Stimulated activated naive B cell treated with anti-CD40 and anti-IgM and Interleukin-4, amounts not matched to agents 10 μg/mL and 1 μg/mL and 100 μg/mL, for 72 hours (primary cell): Measurements from ENCODE around the gene TOM1L2.
"Not testable (repeated sequence)": the region's sequence is repeated elsewhere in the genome, so short reads cannot be mapped to it uniquely, and the experiment has no call there.

Experiments
- ATAC-seq, 2 donors: fragments of 150-1000 bp; cut with Tn5 transposase; replicated peaks; 2 replicates each; pipeline ENCODE4 v1.10.0; 2021; ENCODE audit warnings: moderate library complexity in 1 of 2
- DNase-seq: peaks from one replicate; pipeline ENCODE4 v3.0.0; 2021
- H3K27ac Mint-ChIP-seq: one replicate; pipeline ENCODE4 v1.8.0; 2022; ENCODE audit warnings: mild to moderate bottlenecking, mixed read lengths
- H3K27me3 Mint-ChIP-seq, 2 donors: one replicate each; pipeline ENCODE4 v1.8.0; 2022; ENCODE audit warnings: mixed read lengths in 2 of 2
- H3K36me3 Mint-ChIP-seq, 2 donors: one replicate each; pipeline ENCODE4 v1.8.0; 2022; ENCODE audit warnings: mixed read lengths in 2 of 2, mild to moderate bottlenecking in 1 of 2
- H3K4me1 Mint-ChIP-seq, 2 donors: one replicate each; pipeline ENCODE4 v1.8.0; 2022; ENCODE audit warnings: mixed read lengths in 2 of 2, mild to moderate bottlenecking in 1 of 2
- H3K4me3 Mint-ChIP-seq, 2 donors: one replicate each; pipeline ENCODE4 v1.8.0; 2022; ENCODE audit warnings: mild to moderate bottlenecking in 2 of 2, mixed read lengths in 2 of 2, moderate library complexity in 1 of 2
- H3K9me3 Mint-ChIP-seq, 2 donors: one replicate each; pipeline ENCODE4 v1.8.0; 2022; ENCODE audit warnings: mixed read lengths in 2 of 2, mild to moderate bottlenecking in 1 of 2

The TOM1L2 gene

GRCh38 chr17:17970699-17971430 lies 1.3 kb downstream of the TOM1L2 start:
- Mint-ChIP-seq H3K27ac (peak overlapping the region; percentile 82), H3K4me1 (peaks cover 13 to 14% of the 10 kb centered on the region in 2 donors), H3K27me3 (no peaks in the 10 kb centered on the region), H3K9me3 (no peaks in the 10 kb centered on the region), H3K4me3 (peak overlapping the region; percentile 96), H3K36me3 (no peaks in the 10 kb centered on the region)
- ATAC-seq = no peak
- no peak for DNase-seq

GRCh38 chr17:17966399-17966798 lies 5.8 kb downstream of the TOM1L2 start:
- Mint-ChIP-seq H3K36me3 (no peaks in the 10 kb centered on the region), H3K27me3 (no peaks in the 10 kb centered on the region), H3K4me1 (peaks cover 18 to 20% of the 10 kb centered on the region in 2 donors), H3K9me3 (no peaks in the 10 kb centered on the region), H3K27ac (no peak overlapping the region), H3K4me3 (no peak overlapping the region)
- DNase-seq (no peak), ATAC-seq (no peak)

GRCh38 chr17:17965152-17965721 lies 7.0 kb downstream of the TOM1L2 start:
- no peak for DNase-seq
- H3K36me3 Mint-ChIP-seq = peaks cover 0 to 8% of the 10 kb centered on the region in 2 donors
- H3K27me3 Mint-ChIP-seq = no peaks in the 10 kb centered on the region
- H3K4me1 Mint-ChIP-seq = peaks cover 19 to 21% of the 10 kb centered on the region in 2 donors
- H3K9me3 Mint-ChIP-seq = no peaks in the 10 kb centered on the region
- no peak for ATAC-seq
- H3K27ac Mint-ChIP-seq = no peak overlapping the region
- H3K4me3 Mint-ChIP-seq = no peak overlapping the region

GRCh38 chr17:17964710-17965109 lies 7.5 kb downstream of the TOM1L2 start:
- Mint-ChIP-seq H3K27me3 (no peaks in the 10 kb centered on the region), H3K4me1 (peaks cover 19 to 26% of the 10 kb centered on the region in 2 donors)

GRCh38 chr17:17963694-17964436 lies 8.3 kb downstream of the TOM1L2 start:
- ATAC-seq = no peak
- Mint-ChIP-seq H3K9me3 (no peaks in the 10 kb centered on the region), H3K4me3 (no peak overlapping the region), H3K4me1 (peaks cover 26 to 35% of the 10 kb centered on the region in 2 donors), H3K36me3 (peaks cover 0 to 8% of the 10 kb centered on the region in 2 donors), H3K27ac (no peak overlapping the region), H3K27me3 (no peaks in the 10 kb centered on the region)
- no peak for DNase-seq

More at GRCh38 chr17:17964710-17965109, 7.5 kb downstream of the TOM1L2 start:
- Mint-ChIP-seq H3K27ac (no peak overlapping the region), H3K4me3 (no peak overlapping the region), H3K36me3 (peaks cover 0 to 8% of the 10 kb centered on the region in 2 donors), H3K9me3 (no peaks in the 10 kb centered on the region)
- no peak for ATAC-seq
- no peak for DNase-seq

GRCh38 chr17:17963066-17963465 lies 9.1 kb downstream of the TOM1L2 start:
- Mint-ChIP-seq H3K27ac (no peak overlapping the region), H3K36me3 (peaks cover 0 to 8% of the 10 kb centered on the region in 2 donors), H3K4me3 (no peak overlapping the region), H3K9me3 (no peaks in the 10 kb centered on the region), H3K27me3 (no peaks in the 10 kb centered on the region), H3K4me1 (peaks cover 31 to 43% of the 10 kb centered on the region in 2 donors)
- ATAC-seq = no peak
- DNase-seq = no peak

- Mint-ChIP-seq H3K27me3 (no peaks in the 10 kb centered on the region), H3K4me1 (peaks cover 35 to 47% of the 10 kb centered on the region in 2 donors), H3K9me3 (no peaks in the 10 kb centered on the region), H3K4me3 (no peak overlapping the region), H3K36me3 (peaks cover 1 to 15% of the 10 kb centered on the region in 2 donors), H3K27ac (no peak overlapping the region)
- ATAC-seq (no peak), DNase-seq (no peak)
These were observed 11.6 kb downstream of the TOM1L2 start for GRCh38 chr17:17960500-17961030.

GRCh38 chr17:17959520-17960361 lies 12.5 kb downstream of the TOM1L2 start:
- Mint-ChIP-seq H3K27ac (peak overlapping the region; percentile 88), H3K36me3 (peaks cover 5 to 19% of the 10 kb centered on the region in 2 donors), H3K4me3 (peak overlapping the region; percentile 51 to 64), H3K27me3 (no peaks in the 10 kb centered on the region), H3K4me1 (peaks cover 30 to 47% of the 10 kb centered on the region in 2 donors), H3K9me3 (no peaks in the 10 kb centered on the region)
- ATAC-seq (peak in 1 of 2 donors; percentile 26), DNase-seq (no peak)

- Mint-ChIP-seq H3K27ac (peak overlapping the region; percentile 88), H3K36me3 (peaks cover 5 to 19% of the 10 kb centered on the region in 2 donors), H3K4me1 (peaks cover 30 to 47% of the 10 kb centered on the region in 2 donors), H3K9me3 (no peaks in the 10 kb centered on the region), H3K27me3 (no peaks in the 10 kb centered on the region), H3K4me3 (peak overlapping the region in 1 of 2 donors; percentile 64)
- no peak for DNase-seq
- ATAC-seq = no peak
These were observed 13.2 kb downstream of the TOM1L2 start for GRCh38 chr17:17958982-17959381.

GRCh38 chr17:17957584-17957916 lies 14.7 kb downstream of the TOM1L2 start:
- peaks cover 5 to 19% of the 10 kb centered on the region in 2 donors for H3K36me3 Mint-ChIP-seq
- no peaks in the 10 kb centered on the region for H3K27me3 Mint-ChIP-seq
- ATAC-seq (no peak), DNase-seq (no peak)
- H3K9me3 Mint-ChIP-seq = no peaks in the 10 kb centered on the region
- H3K4me1 Mint-ChIP-seq = peaks cover 27 to 40% of the 10 kb centered on the region in 2 donors
- no peak overlapping the region for H3K4me3 Mint-ChIP-seq
- no peak overlapping the region for H3K27ac Mint-ChIP-seq

- H3K27ac Mint-ChIP-seq, H3K4me3 Mint-ChIP-seq: not testable (repeated sequence)
These were observed 16.3 kb downstream of the TOM1L2 start for GRCh38 chr17:17955790-17956341.

GRCh38 chr17:17954079-17954478 lies 18.1 kb downstream of the TOM1L2 start:
- Mint-ChIP-seq H3K9me3 (no peaks in the 10 kb centered on the region), H3K27me3 (no peaks in the 10 kb centered on the region), H3K36me3 (peaks cover 5 to 11% of the 10 kb centered on the region in 2 donors), H3K4me1 (peaks cover 16 to 24% of the 10 kb centered on the region in 2 donors), H3K4me3 (no peak overlapping the region), H3K27ac (no peak overlapping the region)
- DNase-seq (no peak), ATAC-seq (no peak)

More at GRCh38 chr17:17955790-17956341, 16.3 kb downstream of the TOM1L2 start:
- Mint-ChIP-seq H3K4me1 (peaks cover 24 to 37% of the 10 kb centered on the region in 2 donors), H3K36me3 (peaks cover 5 to 14% of the 10 kb centered on the region in 2 donors)
- DNase-seq, H3K27me3 Mint-ChIP-seq, ATAC-seq, H3K9me3 Mint-ChIP-seq: not testable (repeated sequence)

GRCh38 chr17:17952691-17953090 lies 19.5 kb downstream of the TOM1L2 start:
- no peak overlapping the region for H3K27ac Mint-ChIP-seq
- no peaks in the 10 kb centered on the region for H3K9me3 Mint-ChIP-seq
- DNase-seq (no peak), ATAC-seq (no peak)
- no peaks in the 10 kb centered on the region for H3K27me3 Mint-ChIP-seq
- no peak overlapping the region for H3K4me3 Mint-ChIP-seq
- peaks cover 5 to 11% of the 10 kb centered on the region in 2 donors for H3K36me3 Mint-ChIP-seq
- H3K4me1 Mint-ChIP-seq = peaks cover 8 to 16% of the 10 kb centered on the region in 2 donors
